GM23248 (cell line): ENCODE data around the gene ETFBKMT. TPM values are rescaled to one million over a fixed set of nuclear protein-coding genes. Genes with fewer than 3 reads are reported as not detected.
"Not testable (repeated sequence)": the region's sequence is repeated elsewhere in the genome, so short reads cannot be mapped to it uniquely, and the experiment has no call there.

ENCODE experiments used
- DNase-seq: peaks from one replicate; pipeline ENCODE4 v3.0.0-alpha.2; 2015
- H2AFZ ChIP-seq: fragments of 200-600 bp; sonication (generic); 2 replicates; pipeline ENCODE4 v1.6.1; 2016; ENCODE audit warnings: antibody characterized with exemption
- H3F3A ChIP-seq: fragments of 200-600 bp; sonication (generic); 2 replicates; pipeline ENCODE4 v1.6.1; 2016; ENCODE audit warnings: mild to moderate bottlenecking, antibody characterized with exemption, mixed run types; ENCODE audit not compliant: insufficient read depth
- H3K27ac ChIP-seq: fragments of 200-600 bp; sonication (generic); 2 replicates; pipeline ENCODE4 v1.5.1; 2016; ENCODE audit warnings: mild to moderate bottlenecking
- H3K27me3 ChIP-seq: fragments of 200-600 bp; sonication (generic); replicated peaks from 2 replicates; pipeline ENCODE4 v1.6.1; 2016; ENCODE audit warnings: mild to moderate bottlenecking; ENCODE audit not compliant: insufficient read depth
- H3K36me3 ChIP-seq: fragments of 200-600 bp; sonication (generic); 2 replicates; pipeline ENCODE4 v1.6.1; 2016; ENCODE audit warnings: low read depth, mild to moderate bottlenecking
- H3K4me1 ChIP-seq: fragments of 200-600 bp; sonication (generic); 2 replicates; pipeline ENCODE4 v1.6.1; 2016; ENCODE audit warnings: mild to moderate bottlenecking; ENCODE audit not compliant: insufficient read depth
- H3K4me2 ChIP-seq: fragments of 200-600 bp; sonication (generic); one replicate; pipeline ENCODE4 v1.6.1; 2016; ENCODE audit warnings: mild to moderate bottlenecking; ENCODE audit not compliant: unreplicated experiment
- H3K4me3 ChIP-seq: fragments of 200-600 bp; sonication (generic); 2 replicates; pipeline ENCODE4 v1.5.1; 2016; ENCODE audit warnings: mild to moderate bottlenecking
- H3K79me2 ChIP-seq: fragments of 200-600 bp; sonication (generic); 2 replicates; pipeline ENCODE4 v1.6.1; 2016; ENCODE audit warnings: mild to moderate bottlenecking; ENCODE audit not compliant: insufficient read depth
- H3K9ac ChIP-seq: fragments of 200-600 bp; sonication (generic); 2 replicates; pipeline ENCODE4 v1.6.1; 2016; ENCODE audit warnings: mild to moderate bottlenecking
- H3K9me2 ChIP-seq: fragments of 200-600 bp; sonication (generic); 2 replicates; pipeline ENCODE4 v1.6.1; 2016; ENCODE audit warnings: mixed run types, mild to moderate bottlenecking, moderate library complexity; ENCODE audit not compliant: insufficient read depth
- H3K9me3 ChIP-seq: fragments of 200-600 bp; sonication (generic); one replicate; pipeline ENCODE4 v1.6.1; 2017; ENCODE audit warnings: low read depth
- H4K20me1 ChIP-seq: fragments of 200-600 bp; sonication (generic); 2 replicates; pipeline ENCODE4 v1.6.0; 2016; ENCODE audit not compliant: insufficient read depth
- EZH2 ChIP-seq: fragments of 200-600 bp; sonication (generic); IDR thresholded peaks from 2 replicates; pipeline ENCODE4 v1.6.1; 2018; ENCODE audit warnings: antibody characterized with exemption, mild to moderate bottlenecking; ENCODE audit not compliant: insufficient read depth, poor library complexity, severe bottlenecking
- EZH2phosphoT487 ChIP-seq: fragments of 200-600 bp; sonication (generic); IDR thresholded peaks from 2 replicates; pipeline ENCODE4 v1.6.1; 2018; ENCODE audit warnings: antibody characterized with exemption, moderate library complexity, mild to moderate bottlenecking, low read depth; ENCODE audit not compliant: insufficient read depth
- WGBS, 2 experiments: methylation state at CpG; one replicate each; pipeline ENCODE4 v1.1.6; 2015 to 2017; ENCODE audit warnings: low lambda C conversion rate in 2 of 2, low coverage in 1 of 2; ENCODE audit errors: missing lambda C conversion rate in 2 of 2; 5-methylcytosine and 5-hydroxymethylcytosine counted together
- in situ Hi-C: fragments of 300-500 bp; cut with MboI; formaldehyde crosslinking; loops from 2 replicates; pipeline ENCODE4 v1.15.0; 2020
- polyA plus RNA-seq: library from polyadenylated mRNA; unstranded; fragments of >200 nt; fragmentation: Nextera tagmentation; extraction: Ambion mirVana; gene quantifications from 2 replicates; pipeline ENCODE4 v1.2.1, GENCODE V29; 2016
- total RNA-seq: library from RNA; depleted of rRNA; stranded (reverse); fragments of >200 nt; shearing (Covaris generic); gene quantifications from 2 replicates; pipeline ENCODE4 v1.2.3, GENCODE V29; 2014

Gene ETFBKMT
- total and polyA plus RNA-seq, 2 experiments from 2014 or later = 3.4 to 4.3 TPM

GRCh38 chr12:31714406-31715271 lies 55.2 kb downstream of the ETFBKMT start:
- no peaks in the 10 kb centered on the region for H3K9me2 ChIP-seq
- no peak for TF ChIP-seq EZH2
- H4K20me1 ChIP-seq = no peaks in the 10 kb centered on the region
- DNase-seq = no peak
- no peak overlapping the region for H3K9ac ChIP-seq
- in situ Hi-C loops = no loop called here
- H3K4me3 ChIP-seq = no peak overlapping the region
- H3K27me3 ChIP-seq = no peaks in the 10 kb centered on the region
- no peaks in the 10 kb centered on the region for H3F3A ChIP-seq
- WGBS, 2 experiments = 59 to 68% methylated on average over 3 of the region's 3 CpGs
- H2AFZ ChIP-seq = no peak overlapping the region
- no peaks in the 10 kb centered on the region for H3K79me2 ChIP-seq
- no peaks in the 10 kb centered on the region for H3K36me3 ChIP-seq
- H3K4me1 ChIP-seq = no peaks in the 10 kb centered on the region
- H3K27ac ChIP-seq = no peak overlapping the region
- H3K9me3 ChIP-seq = no peaks in the 10 kb centered on the region
- no peak overlapping the region for H3K4me2 ChIP-seq

GRCh38 chr12:31715283-31715825 lies 55.9 kb downstream of the ETFBKMT start:
- H3K4me1 ChIP-seq = no peaks in the 10 kb centered on the region
- no peak overlapping the region for H3K9ac ChIP-seq
- no peak overlapping the region for H3K4me3 ChIP-seq
- H4K20me1 ChIP-seq = no peaks in the 10 kb centered on the region
- H3K36me3 ChIP-seq = no peaks in the 10 kb centered on the region
- H3K9me2 ChIP-seq = no peaks in the 10 kb centered on the region
- 94 to 99% methylated on average over 5 of the region's 5 CpGs for WGBS, 2 experiments
- no peak overlapping the region for H3K4me2 ChIP-seq
- H3K27me3 ChIP-seq = no peaks in the 10 kb centered on the region
- no peak overlapping the region for H3K27ac ChIP-seq
- H3F3A ChIP-seq = no peaks in the 10 kb centered on the region
- no peaks in the 10 kb centered on the region for H3K79me2 ChIP-seq
- in situ Hi-C loops = no loop called here
- no peak overlapping the region for H2AFZ ChIP-seq
- H3K9me3 ChIP-seq = no peaks in the 10 kb centered on the region
- TF ChIP-seq EZH2 (no peak), EZH2phosphoT487 (no peak)
- DNase-seq = no peak

GRCh38 chr12:31716998-31717397 lies 57.5 kb downstream of the ETFBKMT start:
- H2AFZ ChIP-seq, H3K9me2 ChIP-seq, H3K9ac ChIP-seq, H3F3A ChIP-seq, H3K27me3 ChIP-seq, H3K9me3 ChIP-seq, H3K79me2 ChIP-seq, H3K4me3 ChIP-seq, H3K27ac ChIP-seq, in situ Hi-C loops, H3K4me2 ChIP-seq, H3K36me3 ChIP-seq, H3K4me1 ChIP-seq, DNase-seq, H4K20me1 ChIP-seq: not testable (repeated sequence)
- WGBS, 2 experiments = 82 to 93% methylated on average over 4 of the region's 4 CpGs

GRCh38 chr12:31718542-31719198 lies 59.2 kb downstream of the ETFBKMT start:
- H3K4me2 ChIP-seq, in situ Hi-C loops, H3K27ac ChIP-seq, H3K27me3 ChIP-seq, H3K9ac ChIP-seq, H3K4me1 ChIP-seq, H2AFZ ChIP-seq, H3K36me3 ChIP-seq, H3K79me2 ChIP-seq, H4K20me1 ChIP-seq, DNase-seq, H3F3A ChIP-seq, H3K4me3 ChIP-seq, H3K9me3 ChIP-seq, H3K9me2 ChIP-seq: not testable (repeated sequence)
- 91 to 94% methylated on average over 15 of the region's 15 CpGs for WGBS, 2 experiments
